Measurements from ENCODE around the gene ECE1.

ECE1 gene

GRCh38 chr1:21297975-21298374, 7.7 kb upstream of the ECE1 start:
- Histone ChIP-seq H3K27me3 (ENCODE audit: insufficient read depth, poor library complexity, severe bottlenecking) (no peaks in the 10 kb centered on the region), H3K27ac (replicated peaks) (no peak overlapping the region), H3K4me3 (replicated peaks; ENCODE audit: insufficient read depth, low read length) (no peak overlapping the region)
- DNase-seq (ENCODE audit: low read depth in 1 of 2, low spot score in 1 of 2): no peak
- no peak for TF ChIP-seq REST (IDR thresholded peaks at IDR 0.05; ENCODE audit: insufficient replicate concordance, low read depth)
- no peak for TF ChIP-seq GABPA (IDR thresholded peaks at IDR 0.05; ENCODE audit: low read depth)
- no peak for TF ChIP-seq SPI1 (IDR thresholded peaks at IDR 0.05; ENCODE audit: borderline replicate concordance, low read depth)
- no peak for TF ChIP-seq CTCF (IDR thresholded peaks at IDR 0.05; ENCODE audit: insufficient read depth, low read length)
- no peak for TF ChIP-seq POLR2AphosphoS5 (IDR thresholded peaks at IDR 0.05; ENCODE audit: low read depth)

GRCh38 chr1:21296509-21297354, 6.5 kb upstream of the ECE1 start:
- Histone ChIP-seq H3K27me3 (ENCODE audit: insufficient read depth, poor library complexity, severe bottlenecking) (peaks cover 6% of the 10 kb centered on the region), H3K4me3 (replicated peaks; ENCODE audit: insufficient read depth, low read length) (no peak overlapping the region), H3K27ac (replicated peaks) (no peak overlapping the region)
- no peak for DNase-seq (ENCODE audit: low read depth in 1 of 2, low spot score in 1 of 2)
- TF ChIP-seq POLR2AphosphoS5 (IDR thresholded peaks at IDR 0.05; ENCODE audit: low read depth): no peak
- TF ChIP-seq CTCF (IDR thresholded peaks at IDR 0.05; ENCODE audit: insufficient read depth, low read length): no peak
- TF ChIP-seq GABPA (IDR thresholded peaks at IDR 0.05; ENCODE audit: low read depth): no peak
- no peak for TF ChIP-seq SPI1 (IDR thresholded peaks at IDR 0.05; ENCODE audit: borderline replicate concordance, low read depth)
- TF ChIP-seq REST (IDR thresholded peaks at IDR 0.05; ENCODE audit: insufficient replicate concordance, low read depth): no peak

GRCh38 chr1:21295545-21295944, 5.3 kb upstream of the ECE1 start:
- no peak overlapping the region for H3K4me3 ChIP-seq (replicated peaks; ENCODE audit: insufficient read depth, low read length)
- peaks cover 17% of the 10 kb centered on the region for H3K27me3 ChIP-seq (ENCODE audit: insufficient read depth, poor library complexity, severe bottlenecking)
- no peak for TF ChIP-seq CTCF (IDR thresholded peaks at IDR 0.05; ENCODE audit: insufficient read depth, low read length)
- TF ChIP-seq REST (IDR thresholded peaks at IDR 0.05; ENCODE audit: insufficient replicate concordance, low read depth): no peak
- no peak for TF ChIP-seq GABPA (IDR thresholded peaks at IDR 0.05; ENCODE audit: low read depth)
- TF ChIP-seq SPI1 (IDR thresholded peaks at IDR 0.05; ENCODE audit: borderline replicate concordance, low read depth): no peak
- TF ChIP-seq POLR2AphosphoS5 (IDR thresholded peaks at IDR 0.05; ENCODE audit: low read depth): no peak
- no peak overlapping the region for H3K27ac ChIP-seq (replicated peaks)
- DNase-seq (ENCODE audit: low read depth in 1 of 2, low spot score in 1 of 2): no peak

All from HL-60 (cell line).